Natural killer cell treated with Interleukin-12 subunit alpha and Interleukin-12 subunit beta and Interleukin-15 and Interleukin-18, amount 100 ng/mL, for 72 hours (primary cell): ENCODE measurements around the gene EVI2A. TPM values are rescaled to one million over a fixed set of nuclear protein-coding genes. Genes with fewer than 3 reads are reported as not detected.
"Not testable (repeated sequence)": the region's sequence is repeated elsewhere in the genome, so short reads cannot be mapped to it uniquely, and the experiment has no call there.

Source experiments
- ATAC-seq, 2 donors: fragments of 150-1000 bp; cut with Tn5 transposase in 1 of 2; sonication (Bioruptor Pico), chemical (Tn5 transposase) in 1 of 2; 2 replicates each; pipeline ENCODE4 v1.10.0; 2021
- DNase-seq: peaks from one replicate; pipeline ENCODE4 v3.0.0; 2022; ENCODE audit warnings: low spot score
- H3K27ac Mint-ChIP-seq, 2 donors: 1 replicate in 1 of 2; 2 replicates in 1 of 2; pipeline ENCODE4 v1.8.0; 2022; ENCODE audit warnings: mixed read lengths in 2 of 2, mild to moderate bottlenecking in 1 of 2, moderate library complexity in 1 of 2
- H3K27me3 Mint-ChIP-seq, 2 donors: 1 replicate in 1 of 2; 2 replicates in 1 of 2; pipeline ENCODE4 v1.8.0; 2022; ENCODE audit warnings: mixed read lengths in 2 of 2
- H3K36me3 Mint-ChIP-seq: one replicate; pipeline ENCODE4 v1.8.0; 2022; ENCODE audit warnings: mixed read lengths
- H3K4me1 Mint-ChIP-seq, 2 donors: 1 replicate in 1 of 2; 2 replicates in 1 of 2; pipeline ENCODE4 v1.8.0; 2022; ENCODE audit warnings: low read depth in 2 of 2, mixed read lengths in 2 of 2, mild to moderate bottlenecking in 1 of 2
- H3K4me3 Mint-ChIP-seq: one replicate; pipeline ENCODE4 v1.8.0; 2022; ENCODE audit warnings: mixed read lengths
- H3K9me3 Mint-ChIP-seq: 2 replicates; pipeline ENCODE4 v1.8.0; 2022; ENCODE audit warnings: mixed read lengths
- total RNA-seq, 2 donors: library from RNA; stranded (reverse); gene quantifications; one replicate each; pipeline ENCODE4 v1.2.3, GENCODE V29; 2022

EVI2A gene
- total RNA-seq, 2 donors from 2014 or later, result 6.2 to 13.8 TPM

- ATAC-seq (no peak), DNase-seq (no peak)
- H3K27me3 Mint-ChIP-seq, result no peaks in the 10 kb centered on the region
- peaks cover 31% of the 10 kb centered on the region for H3K36me3 Mint-ChIP-seq
- peak overlapping the region; percentile 79 for H3K4me3 Mint-ChIP-seq
- H3K27ac Mint-ChIP-seq, result peak overlapping the region; percentile 90 to 93
- H3K4me1 Mint-ChIP-seq, result peaks cover 38 to 71% of the 10 kb centered on the region in 2 donors
- peaks cover 5% of the 10 kb centered on the region for H3K9me3 Mint-ChIP-seq
These were observed 13.8 kb downstream of the EVI2A start for GRCh38 chr17:31307640-31308039.

DNA sequence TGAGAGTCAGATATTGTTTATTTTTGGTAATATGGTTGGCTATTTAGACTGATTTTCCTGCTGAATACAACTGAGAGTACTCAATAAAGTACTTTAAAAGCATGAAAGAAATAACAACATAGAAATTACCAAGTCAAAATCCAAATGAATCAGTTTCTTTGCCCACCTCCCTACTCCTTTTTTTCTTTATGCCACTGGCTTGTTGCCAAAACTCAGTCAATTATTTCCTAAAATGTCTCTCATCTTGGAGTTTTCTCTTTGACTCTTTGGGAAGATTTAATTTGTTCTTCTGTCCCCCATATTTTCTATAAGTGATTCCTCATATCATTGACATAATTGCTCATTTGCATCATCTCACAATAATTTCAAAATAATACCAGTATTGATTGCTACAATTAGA, 21.8 kb downstream of the EVI2A start:
- Mint-ChIP-seq H3K9me3 (no peaks in the 10 kb centered on the region), H3K4me1 (peaks cover 7 to 17% of the 10 kb centered on the region in 2 donors), H3K27ac (no peak overlapping the region), H3K27me3 (no peaks in the 10 kb centered on the region), H3K4me3 (no peak overlapping the region), H3K36me3 (peaks cover 14% of the 10 kb centered on the region)
- DNase-seq (no peak), ATAC-seq (no peak)

DNA sequence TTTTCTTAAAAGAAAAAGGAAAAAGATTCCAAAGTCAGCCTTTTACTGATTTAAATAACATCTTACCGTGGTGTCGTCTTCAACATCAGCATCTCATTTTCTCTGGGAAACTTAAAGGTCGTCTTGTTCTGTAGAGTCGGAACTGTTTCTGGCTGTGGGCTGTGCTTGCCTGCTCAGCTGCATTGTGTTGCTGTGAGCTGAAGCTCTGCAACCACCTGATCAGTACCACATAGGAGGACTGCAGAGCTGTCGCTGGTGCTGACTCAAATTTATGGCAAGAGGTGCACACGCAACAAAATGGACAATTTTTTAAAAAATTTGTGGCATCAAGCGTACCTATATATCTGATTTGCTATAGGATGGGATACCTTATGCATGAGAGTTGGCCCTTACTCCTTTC, 24.3 kb downstream of the EVI2A start, which contains the start of gene OMG:
Gene OMG (minus strand): TSS at position 150 of the 400 bp plus-strand sequence. CDS start 908 bp downstream, outside the sequence.
- Mint-ChIP-seq H3K9me3 (no peaks in the 10 kb centered on the region), H3K27ac (no peak within 1 kb of the TSS), H3K36me3 (no peaks in the 10 kb centered on the region), H3K27me3 (no peaks in the 10 kb centered on the region), H3K4me1 (peaks cover 0 to 13% of the 10 kb centered on the region in 2 donors), H3K4me3 (no peak within 1 kb of the TSS)
- ATAC-seq (no peak), DNase-seq (no peak)

- Mint-ChIP-seq H3K9me3 (no peaks in the 10 kb centered on the region), H3K27ac (no peak overlapping the region), H3K27me3 (no peaks in the 10 kb centered on the region), H3K4me1 (peaks cover 0 to 7% of the 10 kb centered on the region in 2 donors), H3K4me3 (no peak overlapping the region), H3K36me3 (no peaks in the 10 kb centered on the region)
- ATAC-seq (no peak), DNase-seq (no peak)
These were observed 25.3 kb downstream of the EVI2A start for GRCh38 chr17:31296142-31296541.

DNA sequence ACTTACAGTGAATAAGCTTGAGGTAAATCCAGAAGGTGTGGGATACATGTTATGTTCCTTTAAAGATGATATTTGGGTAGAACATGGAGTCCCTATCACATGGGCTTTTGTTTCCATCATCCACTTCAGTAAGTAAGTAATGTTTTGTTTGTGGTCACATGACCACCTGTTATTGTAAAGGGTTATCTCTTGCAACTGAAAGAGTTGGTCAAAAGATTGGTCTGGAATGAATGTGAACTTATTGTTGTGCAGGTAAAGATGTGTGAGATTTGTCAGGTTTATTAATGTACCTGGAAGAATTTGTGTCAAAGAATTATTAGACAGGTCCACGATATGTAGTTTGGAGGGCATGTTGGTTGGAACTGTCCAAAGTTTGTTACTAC, 25.9 kb downstream of the EVI2A start:
- Mint-ChIP-seq H3K4me3 (no peak overlapping the region), H3K36me3 (no peaks in the 10 kb centered on the region), H3K9me3 (no peaks in the 10 kb centered on the region), H3K27me3 (no peaks in the 10 kb centered on the region), H3K4me1 (peaks cover under 1 to 8% of the 10 kb centered on the region in 2 donors), H3K27ac (no peak overlapping the region)
- ATAC-seq, result no peak
- DNase-seq, result no peak

DNA sequence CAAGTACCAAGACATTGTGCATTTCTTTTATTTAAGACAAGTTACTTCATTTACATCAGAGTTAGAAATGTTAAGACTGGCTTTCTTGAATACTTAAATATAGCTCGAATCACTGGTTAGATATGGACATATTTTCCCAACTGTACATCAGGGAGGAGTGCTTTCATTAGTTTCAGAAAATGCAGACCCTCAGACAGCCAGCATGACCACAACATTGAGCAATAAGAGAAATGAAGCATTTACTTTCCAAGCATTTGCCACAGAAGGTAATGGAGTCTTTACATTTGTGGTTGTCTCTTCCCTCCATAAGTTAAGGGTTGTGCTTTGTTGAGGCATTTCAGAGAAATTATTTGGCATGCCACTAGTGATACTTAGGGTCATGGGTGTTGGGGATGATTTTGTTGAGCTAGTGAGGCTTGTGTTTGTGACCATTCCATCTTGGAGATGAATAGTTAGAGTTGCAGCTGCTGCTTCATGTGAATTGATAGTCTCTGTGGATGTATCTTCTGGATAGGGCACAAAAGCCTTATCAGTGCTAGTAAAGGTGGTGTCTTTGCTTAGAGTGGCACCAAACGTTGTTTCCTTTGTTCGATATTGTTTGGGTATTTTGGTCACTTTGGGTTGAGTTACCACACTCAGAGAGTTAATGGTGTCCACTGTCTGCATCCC, 26.5 kb downstream of the EVI2A start:
- DNase-seq, result no peak
- Mint-ChIP-seq H3K4me1 (peaks cover 6 to 12% of the 10 kb centered on the region in 2 donors), H3K27ac (no peak overlapping the region), H3K27me3 (no peaks in the 10 kb centered on the region), H3K4me3 (no peak overlapping the region), H3K9me3 (no peaks in the 10 kb centered on the region), H3K36me3 (no peaks in the 10 kb centered on the region)
- ATAC-seq, result no peak

- H3K27me3 Mint-ChIP-seq, result no peaks in the 10 kb centered on the region
- H3K36me3 Mint-ChIP-seq, result no peaks in the 10 kb centered on the region
- ATAC-seq, result no peak
These were observed 27.2 kb downstream of the EVI2A start for GRCh38 chr17:31294231-31294630.

DNA sequence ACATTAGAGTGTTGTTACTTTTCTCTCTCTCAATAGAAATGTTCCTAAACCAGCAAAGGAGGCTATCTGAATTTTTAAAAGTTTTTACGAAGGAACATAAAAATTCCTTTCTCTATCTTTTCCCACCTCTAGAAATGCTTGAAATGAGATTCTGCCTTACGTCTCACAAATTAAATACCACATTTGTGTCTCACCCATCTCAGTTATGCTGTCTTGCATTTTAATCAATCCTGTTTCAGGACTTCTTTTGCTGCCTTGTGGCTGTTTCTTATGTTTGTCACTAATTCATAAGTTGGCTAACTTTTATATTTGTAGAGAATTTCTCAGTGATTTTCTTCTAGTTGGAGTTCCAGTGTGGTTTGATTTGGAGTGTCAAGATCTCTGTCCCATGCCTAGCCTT, 27.8 kb downstream of the EVI2A start:
- peaks cover 6 to 12% of the 10 kb centered on the region in 2 donors for H3K4me1 Mint-ChIP-seq
- DNase-seq (no peak), ATAC-seq (no peak)
- H3K36me3 Mint-ChIP-seq, result no peaks in the 10 kb centered on the region
- no peak overlapping the region for H3K4me3 Mint-ChIP-seq
- no peaks in the 10 kb centered on the region for H3K27me3 Mint-ChIP-seq
- no peak overlapping the region for H3K27ac Mint-ChIP-seq
- no peaks in the 10 kb centered on the region for H3K9me3 Mint-ChIP-seq

More at GRCh38 chr17:31294231-31294630, 27.2 kb downstream of the EVI2A start:
- no peak overlapping the region for H3K4me3 Mint-ChIP-seq
- no peak for DNase-seq
- no peak overlapping the region for H3K27ac Mint-ChIP-seq
- peaks cover 6 to 12% of the 10 kb centered on the region in 2 donors for H3K4me1 Mint-ChIP-seq
- no peaks in the 10 kb centered on the region for H3K9me3 Mint-ChIP-seq

DNA sequence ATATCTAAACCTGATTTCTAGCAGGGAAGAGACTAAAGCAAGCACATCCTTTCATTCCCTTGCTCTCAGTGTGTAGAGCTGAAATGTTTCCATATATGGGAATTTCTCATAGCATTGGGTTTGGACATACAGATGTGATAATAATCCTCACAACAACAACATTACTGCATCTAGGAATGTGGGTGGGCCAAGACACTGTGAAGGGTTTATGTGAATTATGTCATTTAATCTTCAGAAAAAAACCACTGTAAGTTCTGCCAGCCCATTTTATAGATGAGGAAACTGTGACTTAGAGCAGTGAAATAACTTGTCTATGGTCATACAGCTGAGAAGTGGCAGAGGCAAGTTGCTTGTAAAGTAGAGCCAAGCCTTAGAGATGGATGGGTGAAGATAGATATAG, 29.6 kb downstream of the EVI2A start:
- no peaks in the 10 kb centered on the region for H3K9me3 Mint-ChIP-seq
- H3K36me3 Mint-ChIP-seq, result no peaks in the 10 kb centered on the region

GRCh38 chr17:31289790-31290189, 31.6 kb downstream of the EVI2A start:
- Mint-ChIP-seq H3K4me3 (no peak overlapping the region), H3K4me1 (peaks cover 6 to 9% of the 10 kb centered on the region in 2 donors), H3K27ac (no peak overlapping the region), H3K27me3 (no peaks in the 10 kb centered on the region), H3K9me3 (no peaks in the 10 kb centered on the region), H3K36me3 (no peaks in the 10 kb centered on the region)
- ATAC-seq, result no peak
- no peak for DNase-seq

More for the DNA sequence above, 29.6 kb downstream of the EVI2A start:
- ATAC-seq (no peak), DNase-seq (no peak)
- Mint-ChIP-seq H3K4me1 (peaks cover 6 to 15% of the 10 kb centered on the region in 2 donors), H3K27me3 (no peaks in the 10 kb centered on the region), H3K27ac (no peak overlapping the region), H3K4me3 (no peak overlapping the region)

DNA sequence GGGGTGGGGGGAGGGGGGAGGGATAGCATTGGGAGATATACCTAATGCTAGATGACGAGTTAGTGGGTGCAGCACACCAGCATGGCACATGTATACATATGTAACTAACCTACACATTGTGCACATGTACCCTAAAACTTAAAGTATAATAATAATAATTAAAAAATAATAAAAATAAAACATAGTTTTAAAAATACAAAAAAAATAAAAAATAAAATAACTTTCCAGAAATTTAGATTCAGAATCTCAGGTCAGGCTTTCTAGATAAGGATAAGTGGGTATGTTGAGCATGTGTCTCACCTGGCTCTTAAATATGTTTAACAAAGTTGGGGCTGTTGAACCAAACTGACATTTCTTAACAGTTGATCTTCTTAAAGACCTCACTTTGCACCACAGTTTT, 33.5 kb downstream of the EVI2A start:
- not testable (repeated sequence) for H3K4me1 Mint-ChIP-seq, H3K4me3 Mint-ChIP-seq

GRCh38 chr17:31286587-31286986, 34.8 kb downstream of the EVI2A start:
- Mint-ChIP-seq H3K4me1 (peaks cover 6 to 8% of the 10 kb centered on the region in 2 donors), H3K4me3 (no peak overlapping the region), H3K27me3 (no peaks in the 10 kb centered on the region), H3K36me3 (no peaks in the 10 kb centered on the region), H3K9me3 (no peaks in the 10 kb centered on the region), H3K27ac (no peak overlapping the region)
- ATAC-seq (no peak), DNase-seq (no peak)

More for the DNA sequence above, 33.5 kb downstream of the EVI2A start:
- H3K27me3 Mint-ChIP-seq, DNase-seq, H3K9me3 Mint-ChIP-seq, H3K27ac Mint-ChIP-seq, H3K36me3 Mint-ChIP-seq, ATAC-seq: not testable (repeated sequence)

- DNase-seq (no peak), ATAC-seq (no peak)
- H3K36me3 Mint-ChIP-seq, result no peaks in the 10 kb centered on the region
- H3K9me3 Mint-ChIP-seq, result no peaks in the 10 kb centered on the region
- no peaks in the 10 kb centered on the region for H3K27me3 Mint-ChIP-seq
- no peak overlapping the region for H3K4me3 Mint-ChIP-seq
- peaks cover 0 to 3% of the 10 kb centered on the region in 2 donors for H3K4me1 Mint-ChIP-seq
- H3K27ac Mint-ChIP-seq, result no peak overlapping the region
These were observed 37.6 kb downstream of the EVI2A start for GRCh38 chr17:31283841-31284240.

GRCh38 chr17:31281061-31281460, 40.4 kb downstream of the EVI2A start:
- H3K4me3 Mint-ChIP-seq, result no peak overlapping the region

GRCh38 chr17:31279401-31279800, 42.0 kb downstream of the EVI2A start:
- Mint-ChIP-seq H3K36me3 (no peaks in the 10 kb centered on the region), H3K4me1 (peaks cover 6 to 9% of the 10 kb centered on the region in 2 donors), H3K4me3 (no peak overlapping the region), H3K27me3 (no peaks in the 10 kb centered on the region), H3K9me3 (no peaks in the 10 kb centered on the region), H3K27ac (peak overlapping the region in 1 of 2 donors; percentile 36)
- DNase-seq, result no peak
- ATAC-seq, result no peak

More at GRCh38 chr17:31281061-31281460, 40.4 kb downstream of the EVI2A start:
- Mint-ChIP-seq H3K27me3 (no peaks in the 10 kb centered on the region), H3K9me3 (no peaks in the 10 kb centered on the region), H3K27ac (no peak overlapping the region), H3K4me1 (no peaks in the 10 kb centered on the region), H3K36me3 (no peaks in the 10 kb centered on the region)
- ATAC-seq, result no peak
- DNase-seq, result no peak
